Esophagus squamous epithelium (tissue), 5 donors: ENCODE results near the gene SYS1. TPM values are rescaled to one million over a fixed set of nuclear protein-coding genes. Genes with fewer than 3 reads are reported as not detected.

Source experiments
- DNase-seq: peaks from one replicate; lab custom pipeline; 2025; lab: John Stamatoyannopoulos, UW
- H3K27ac ChIP-seq, 4 donors: fragments of 200-600 bp; sonication (generic); one replicate each; pipeline ENCODE4 v1.5.1; 2016 to 2019; ENCODE audit warnings: mild to moderate bottlenecking in 1 of 4
- H3K27me3 ChIP-seq, 4 donors: fragments of 200-600 bp; sonication (generic); 1 replicate in 3 of 4; 2 replicates in 1 of 4; pipeline versions ENCODE4 v1.5.1 to v1.6.0; 2017 to 2021; ENCODE audit warnings: antibody characterized with exemption in 1 of 4
- H3K36me3 ChIP-seq, 3 donors: fragments of 200-600 bp; sonication (generic); one replicate each; pipeline ENCODE4 v1.5.1; 2016 to 2019
- H3K4me1 ChIP-seq, 3 donors: fragments of 200-600 bp; sonication (generic); one replicate each; pipeline ENCODE4 v1.5.1; 2017 to 2019
- H3K4me3 ChIP-seq, 4 donors: fragments of 200-600 bp; sonication (generic); 1 replicate in 3 of 4; 2 replicates in 1 of 4; pipeline ENCODE4 v1.5.1; 2016 to 2019; ENCODE audit warnings: mild to moderate bottlenecking in 2 of 4, moderate library complexity in 1 of 4
- H3K9me3 ChIP-seq, 3 donors: fragments of 200-600 bp; sonication (generic); one replicate each; pipeline ENCODE4 v1.5.1; 2016 to 2019
- POLR2A ChIP-seq, 4 donors: fragments of 450-650 bp; IDR thresholded peaks; one replicate each; pipeline ENCODE4 v1.6.1; 2017; ENCODE audit warnings: antibody characterized with exemption in 4 of 4, mild to moderate bottlenecking in 4 of 4, moderate library complexity in 3 of 4
- WGBS, 2 donors: methylation state at CpG; one replicate each; pipeline ENCODE4 v1.1.5; 2018; 5-methylcytosine and 5-hydroxymethylcytosine counted together
- intact Hi-C: fragments of 100-400 bp; cut with DNase I; formaldehyde crosslinking; loops from one replicate; pipeline ENCODE4 v1.15.0; 2022
- total RNA-seq, 4 donors: library from RNA; depleted of rRNA; stranded (reverse); fragments of >200 nt; gene quantifications; one replicate each; pipeline ENCODE4 v1.1.0, GENCODE V29; 2016
- TF ChIP-seq, protein P1 (sequence below), 6 experiments: fragments of 450-650 bp in 4 of 6; fragments of 200-600 bp in 2 of 6; sonication (generic) in 2 of 6; IDR thresholded peaks; one replicate each; pipeline ENCODE4 v1.5.1; 2016 to 2019; ENCODE audit warnings: antibody characterized with exemption in 6 of 6, mild to moderate bottlenecking in 4 of 6, moderate library complexity in 4 of 6
- donor health status: DM: yes; HTN: yes; CAD: no.

SYS1 gene
- total RNA-seq, 4 donors from 2014 or later: 22.3 to 32.4 (median 27.0) TPM

DNA sequence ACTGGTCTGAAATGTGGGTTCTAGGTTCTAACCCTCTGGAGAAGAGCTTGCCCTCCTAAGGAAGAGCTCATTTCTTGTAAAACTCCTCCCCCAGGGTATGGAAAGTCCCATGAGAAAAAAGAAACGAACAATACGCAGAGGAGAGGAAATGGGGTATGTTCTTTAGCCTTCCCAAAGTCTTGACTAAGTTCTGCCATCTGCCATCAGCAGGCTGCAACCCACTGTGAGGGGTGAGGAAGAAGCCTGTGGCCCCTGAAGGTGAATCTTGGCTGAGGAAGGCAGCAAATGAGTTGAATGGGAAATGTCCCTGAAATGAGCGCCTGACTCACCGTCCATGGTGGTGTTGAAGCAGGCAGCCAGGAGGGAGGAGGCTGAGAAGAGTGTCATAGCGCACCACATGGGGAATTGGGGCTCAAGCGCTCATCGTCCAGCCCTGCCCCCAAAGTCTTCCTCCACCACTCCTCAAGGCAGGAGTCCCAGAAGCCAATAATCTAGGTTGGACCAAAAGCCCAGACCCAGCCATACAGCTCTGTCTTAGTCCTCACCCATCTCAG, 44.5 kb upstream of the SYS1 start:
- intact Hi-C loops: loop anchor here (5.0 kb wide), 2 partner anchors 119 to 449 kb away; no protein-coding TSS in a partner anchor
- 56 to 77% methylated on average over 6 to 7 of the region's 7 CpGs for WGBS, 2 donors
- DNase-seq: no peak
- TF ChIP-seq, protein P1, sequence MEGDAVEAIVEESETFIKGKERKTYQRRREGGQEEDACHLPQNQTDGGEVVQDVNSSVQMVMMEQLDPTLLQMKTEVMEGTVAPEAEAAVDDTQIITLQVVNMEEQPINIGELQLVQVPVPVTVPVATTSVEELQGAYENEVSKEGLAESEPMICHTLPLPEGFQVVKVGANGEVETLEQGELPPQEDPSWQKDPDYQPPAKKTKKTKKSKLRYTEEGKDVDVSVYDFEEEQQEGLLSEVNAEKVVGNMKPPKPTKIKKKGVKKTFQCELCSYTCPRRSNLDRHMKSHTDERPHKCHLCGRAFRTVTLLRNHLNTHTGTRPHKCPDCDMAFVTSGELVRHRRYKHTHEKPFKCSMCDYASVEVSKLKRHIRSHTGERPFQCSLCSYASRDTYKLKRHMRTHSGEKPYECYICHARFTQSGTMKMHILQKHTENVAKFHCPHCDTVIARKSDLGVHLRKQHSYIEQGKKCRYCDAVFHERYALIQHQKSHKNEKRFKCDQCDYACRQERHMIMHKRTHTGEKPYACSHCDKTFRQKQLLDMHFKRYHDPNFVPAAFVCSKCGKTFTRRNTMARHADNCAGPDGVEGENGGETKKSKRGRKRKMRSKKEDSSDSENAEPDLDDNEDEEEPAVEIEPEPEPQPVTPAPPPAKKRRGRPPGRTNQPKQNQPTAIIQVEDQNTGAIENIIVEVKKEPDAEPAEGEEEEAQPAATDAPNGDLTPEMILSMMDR (IDR thresholded peaks at IDR 0.05): no peak
- TF ChIP-seq POLR2A (IDR thresholded peaks at IDR 0.05): no peak
- no peak overlapping the region for H3K27ac ChIP-seq
- peaks cover 0 to 24% (median 0%) of the 10 kb centered on the region in 3 donors for H3K4me1 ChIP-seq
- H3K27me3 ChIP-seq: peaks cover 3 to 47% (median 7%) of the 10 kb centered on the region in 4 donors
- H3K36me3 ChIP-seq: no peaks in the 10 kb centered on the region
- H3K9me3 ChIP-seq: no peaks in the 10 kb centered on the region
- H3K4me3 ChIP-seq: no peak overlapping the region

DNA sequence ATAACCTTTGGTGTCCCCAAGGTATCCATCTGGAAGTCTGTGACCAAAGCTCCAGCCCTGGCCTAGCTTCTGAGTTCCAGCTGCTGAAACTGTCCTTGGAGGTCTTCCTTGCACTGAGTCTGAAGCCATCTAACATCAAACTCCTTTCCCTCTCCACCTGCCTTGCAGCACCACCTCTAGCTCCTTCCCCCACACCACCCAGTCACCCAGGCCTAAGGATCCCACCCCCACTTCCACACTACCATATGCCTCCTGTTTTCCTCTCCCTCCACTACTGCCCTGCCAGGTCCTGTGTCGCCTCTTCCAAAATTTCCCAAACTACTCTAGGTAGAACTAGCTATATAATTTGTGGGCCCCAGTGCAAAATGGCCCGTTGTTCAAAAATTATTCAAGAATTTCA, 44.0 kb upstream of the SYS1 start:
- H3K36me3 ChIP-seq: no peaks in the 10 kb centered on the region
- no peaks in the 10 kb centered on the region for H3K9me3 ChIP-seq
- peaks cover 3 to 43% (median 7%) of the 10 kb centered on the region in 4 donors for H3K27me3 ChIP-seq
- H3K27ac ChIP-seq: no peak overlapping the region
- WGBS, 2 donors: 62 to 77% methylated on average over 2 of the region's 2 CpGs
- TF ChIP-seq POLR2A (IDR thresholded peaks at IDR 0.05): no peak
- TF ChIP-seq, protein P1 (IDR thresholded peaks at IDR 0.05): no peak
- DNase-seq: no peak
- peaks cover 0 to 29% (median 0%) of the 10 kb centered on the region in 3 donors for H3K4me1 ChIP-seq
- intact Hi-C loops: loop anchor here (5.0 kb wide), 2 partner anchors 118 to 448 kb away; no protein-coding TSS in a partner anchor
- no peak overlapping the region for H3K4me3 ChIP-seq

DNA sequence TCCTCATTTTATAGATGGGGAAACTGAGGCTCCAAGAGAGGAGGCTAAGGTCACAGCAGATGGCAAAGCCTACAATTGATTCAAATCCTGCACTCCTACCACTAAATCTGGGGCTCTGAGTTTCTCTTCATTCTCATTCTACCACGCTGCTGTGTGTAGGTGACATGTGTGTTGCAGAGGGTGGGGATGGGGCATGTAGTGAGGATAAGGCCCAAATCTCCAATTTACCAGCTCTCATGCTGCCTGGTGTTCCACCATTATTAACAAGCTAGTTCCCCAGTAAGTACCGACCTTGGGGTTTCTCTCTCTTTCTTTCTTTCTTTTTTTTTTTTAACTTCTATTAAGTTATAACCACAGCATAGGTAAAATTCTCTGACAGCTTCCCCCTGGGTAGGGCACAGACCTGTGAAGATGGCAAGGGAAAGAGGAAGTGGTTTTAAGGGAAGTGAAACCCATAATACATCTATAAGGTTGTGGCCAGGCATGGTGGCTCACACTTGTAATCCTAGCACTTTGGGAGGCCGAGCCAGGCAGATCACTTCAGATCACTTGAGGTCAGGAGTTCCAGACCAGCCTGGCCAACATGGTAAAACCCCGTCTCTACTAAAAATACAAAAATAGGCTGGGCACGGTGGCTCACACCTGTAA, 41.9 kb upstream of the SYS1 start:
- intact Hi-C loops: no loop called here
- peaks cover 0 to 38% (median 0%) of the 10 kb centered on the region in 3 donors for H3K4me1 ChIP-seq
- TF ChIP-seq, protein P1 (IDR thresholded peaks at IDR 0.05): no peak

DNA sequence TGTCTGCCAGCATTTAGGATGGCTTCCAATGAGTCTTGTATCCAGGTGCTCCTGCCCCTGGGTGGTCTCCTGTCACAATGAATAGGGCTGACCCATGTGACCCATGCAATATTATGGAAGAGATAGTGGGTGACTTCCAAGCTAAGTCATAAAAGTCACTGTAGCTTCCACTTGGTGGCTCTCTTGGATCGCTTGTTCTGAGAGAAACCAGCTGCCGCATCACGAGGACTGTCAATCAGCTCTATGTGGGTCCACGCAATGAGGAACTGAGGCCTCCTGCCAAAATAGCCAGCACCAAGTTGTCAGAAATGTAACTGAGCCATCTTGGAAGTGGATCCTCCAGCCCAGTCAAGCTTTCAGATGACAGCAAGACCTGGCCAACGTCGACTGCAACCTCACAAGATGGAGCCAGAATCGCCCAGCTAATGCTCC, 40.0 kb upstream of the SYS1 start:
- no peak for DNase-seq
- no peak overlapping the region for H3K4me3 ChIP-seq
- peak overlapping the region in 2 of 4 donors; percentile 46 to 48 for H3K27ac ChIP-seq
- H3K4me1 ChIP-seq: peaks cover 0 to 30% (median 0%) of the 10 kb centered on the region in 3 donors
- WGBS, 2 donors: 49 to 53% methylated on average over 7 of the region's 7 CpGs
- intact Hi-C loops: no loop called here
- H3K27me3 ChIP-seq: peaks cover 0 to 2% (median 0%) of the 10 kb centered on the region in 4 donors
- no peak for TF ChIP-seq POLR2A (IDR thresholded peaks at IDR 0.05)
- TF ChIP-seq, protein P1 (IDR thresholded peaks at IDR 0.05): peak in 4 of 6 experiments; percentile 22 to 50 (median 38)
- peaks cover 7 to 37% (median 9%) of the 10 kb centered on the region in 3 donors for H3K36me3 ChIP-seq
- no peaks in the 10 kb centered on the region for H3K9me3 ChIP-seq

More for the DNA sequence above, 41.9 kb upstream of the SYS1 start:
- H3K27me3 ChIP-seq: peaks cover 2 to 21% (median 5%) of the 10 kb centered on the region in 4 donors
- H3K36me3 ChIP-seq: peaks cover 7 to 18% (median 9%) of the 10 kb centered on the region in 3 donors
- 62 to 75% methylated on average over 5 of the region's 5 CpGs for WGBS, 2 donors
- H3K9me3 ChIP-seq: no peaks in the 10 kb centered on the region
- no peak for DNase-seq
- H3K27ac ChIP-seq: no peak overlapping the region
- H3K4me3 ChIP-seq: no peak overlapping the region

DNA sequence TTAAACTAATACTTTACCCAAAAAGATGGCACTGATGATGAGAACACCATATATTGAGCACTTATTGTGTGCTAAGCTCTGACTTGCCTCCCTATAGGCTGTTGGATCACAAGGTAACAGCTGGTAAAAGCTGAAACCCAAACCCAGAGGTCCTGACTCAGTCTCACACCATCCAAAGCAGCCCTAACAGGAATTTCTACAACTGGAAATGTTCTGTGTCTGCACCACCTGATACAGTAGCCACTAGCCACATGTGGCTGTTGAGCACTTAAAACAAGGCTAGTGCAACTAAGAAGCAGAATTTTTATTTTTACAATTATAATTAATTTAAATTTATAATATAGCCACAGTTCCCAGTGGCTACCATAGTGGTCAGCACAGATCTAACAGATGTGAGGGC, 39.2 kb upstream of the SYS1 start:
- Histone ChIP-seq H3K27me3 (no peaks in the 10 kb centered on the region), H3K36me3 (peaks cover 7 to 45% (median 10%) of the 10 kb centered on the region in 3 donors), H3K27ac (peak overlapping the region in 2 of 4 donors; percentile 46 to 48), H3K9me3 (no peaks in the 10 kb centered on the region), H3K4me3 (no peak overlapping the region), H3K4me1 (peaks cover 0 to 30% (median 0%) of the 10 kb centered on the region in 3 donors)
- TF ChIP-seq, protein P1 (IDR thresholded peaks at IDR 0.05): no peak
- no peak for TF ChIP-seq POLR2A (IDR thresholded peaks at IDR 0.05)
- intact Hi-C loops: no loop called here
- no peak for DNase-seq
